Myocyte (in vitro differentiated cells): Measurements from ENCODE around the gene CELF1. TPM values are rescaled to one million over a fixed set of nuclear protein-coding genes. Genes with fewer than 3 reads are reported as not detected.
"Not testable (repeated sequence)": the region's sequence is repeated elsewhere in the genome, so short reads cannot be mapped to it uniquely, and the experiment has no call there.

ENCODE experiments used
- DNase-seq: peaks from one replicate; pipeline ENCODE4 v3.0.0-alpha.2; 2012; ENCODE audit warnings: low read depth
- total RNA-seq: library from RNA; depleted of rRNA; stranded (reverse); fragments of >200 nt; gene quantifications from 2 replicates; pipeline ENCODE4 v1.2.3, GENCODE V29; 2014

Gene CELF1
- total RNA-seq, 1 donor from 2014 or later = 127 TPM

DNA sequence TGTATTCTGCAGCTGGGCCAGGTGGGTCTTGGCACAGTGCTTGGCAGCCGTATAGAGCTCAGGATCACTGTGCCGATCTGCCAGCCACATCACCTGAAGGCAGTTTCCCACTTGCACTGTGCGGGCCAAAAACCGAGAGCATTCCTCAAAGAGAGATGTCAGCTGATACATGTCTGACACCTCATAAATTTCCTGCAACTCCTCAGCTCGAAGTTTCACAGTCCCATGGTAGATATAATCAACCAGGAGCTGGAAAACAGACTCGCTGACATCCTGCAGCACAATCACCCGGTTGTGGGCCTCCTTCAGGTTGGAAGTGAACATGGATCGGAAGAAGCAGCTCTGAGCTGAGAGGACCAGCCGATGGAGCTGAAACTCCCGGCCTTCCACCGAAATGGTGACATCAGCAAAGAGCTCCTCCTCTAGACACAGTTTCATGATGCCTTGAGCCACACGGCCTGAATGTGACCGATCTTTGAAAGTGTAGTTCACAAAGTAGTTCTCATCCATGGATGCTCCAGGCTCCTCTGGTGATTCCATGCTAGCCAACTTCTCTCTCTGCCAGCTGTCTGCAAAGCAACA, 24.6 kb upstream of the CELF1 start:
- no peak for DNase-seq

DNA sequence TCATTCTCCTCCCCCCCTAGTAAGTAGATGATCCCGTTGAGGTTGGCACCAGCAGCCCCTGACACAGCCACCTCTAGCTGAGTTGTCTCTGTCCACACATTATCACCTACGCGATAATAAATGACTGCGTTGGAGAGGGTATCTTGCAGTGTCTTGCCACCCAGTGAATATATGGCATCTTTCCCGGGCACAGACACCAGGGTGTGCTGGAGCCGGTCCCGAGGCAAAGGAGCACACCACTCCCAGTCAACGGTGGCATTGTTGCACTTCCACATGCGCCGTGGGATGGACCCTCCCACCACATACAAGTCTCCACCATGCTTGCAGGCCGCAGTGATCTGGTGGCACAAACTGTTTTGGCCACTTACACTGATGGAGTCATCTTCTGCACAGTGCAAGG, 20.4 kb upstream of the CELF1 start:
- DNase-seq = no peak

DNA sequence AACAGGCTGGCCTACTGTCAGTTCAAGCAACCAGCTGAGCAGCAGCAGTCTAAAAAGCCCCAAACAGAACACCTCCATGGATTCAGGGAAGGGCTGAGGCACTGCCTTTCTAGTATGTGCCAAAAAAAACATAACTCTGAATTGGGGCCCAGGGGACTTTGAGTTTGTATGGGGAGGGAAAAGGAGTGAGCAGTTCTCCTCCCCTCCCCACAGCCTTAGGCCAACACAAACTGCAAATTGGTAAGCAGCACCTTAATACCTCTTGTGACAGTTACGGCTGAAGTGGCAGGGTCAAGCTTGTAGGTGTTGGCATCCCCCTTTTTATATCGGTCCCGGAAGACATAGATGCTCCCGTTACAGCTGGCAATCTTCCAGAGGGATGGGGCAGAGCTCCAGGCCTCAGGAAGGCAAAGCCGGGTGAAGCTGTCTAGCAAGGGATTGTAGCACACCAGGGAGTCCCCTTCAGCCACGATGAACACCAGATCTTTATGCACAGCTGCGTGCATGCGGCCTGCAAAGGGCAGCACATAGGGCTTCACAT, 19.9 kb upstream of the CELF1 start:
- peak; percentile 38 for DNase-seq

DNA sequence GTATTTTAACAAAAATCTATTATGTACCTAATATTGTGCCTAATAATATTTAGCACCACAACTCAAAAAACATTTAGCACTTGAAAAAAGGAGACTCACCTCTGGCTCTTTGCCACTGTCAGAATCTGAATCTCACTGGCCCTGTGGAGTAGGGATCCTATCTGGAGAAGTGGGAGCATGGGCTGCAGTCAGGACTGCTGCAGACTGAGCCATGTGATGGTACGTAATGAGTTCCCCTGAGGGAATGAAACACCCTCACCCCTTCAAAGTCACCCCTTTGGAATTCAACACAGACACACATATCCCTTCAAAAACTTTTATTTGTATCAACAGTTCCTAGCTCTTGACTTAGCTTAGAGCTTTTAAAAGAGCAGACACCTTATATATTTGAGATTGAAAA, 19.0 kb upstream of the CELF1 start:
- peak; percentile 17 for DNase-seq

DNA sequence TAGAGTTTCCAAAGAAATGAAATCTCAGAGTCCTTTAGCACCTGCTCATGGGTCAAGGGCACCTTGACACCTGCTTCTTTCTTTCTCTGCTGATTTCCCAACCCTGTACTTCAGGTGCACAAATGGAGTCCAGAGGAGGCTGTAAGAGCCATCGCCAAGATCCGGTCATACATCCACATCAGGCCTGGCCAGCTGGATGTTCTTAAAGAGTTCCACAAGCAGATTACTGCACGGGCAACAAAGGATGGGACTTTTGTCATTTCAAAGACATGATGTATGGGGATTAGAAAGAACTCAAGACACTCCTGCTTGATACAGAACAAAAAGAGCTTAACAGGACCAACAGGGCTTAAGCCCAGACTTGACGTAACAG, 18.4 kb upstream of the CELF1 start:
- no peak for DNase-seq

DNA sequence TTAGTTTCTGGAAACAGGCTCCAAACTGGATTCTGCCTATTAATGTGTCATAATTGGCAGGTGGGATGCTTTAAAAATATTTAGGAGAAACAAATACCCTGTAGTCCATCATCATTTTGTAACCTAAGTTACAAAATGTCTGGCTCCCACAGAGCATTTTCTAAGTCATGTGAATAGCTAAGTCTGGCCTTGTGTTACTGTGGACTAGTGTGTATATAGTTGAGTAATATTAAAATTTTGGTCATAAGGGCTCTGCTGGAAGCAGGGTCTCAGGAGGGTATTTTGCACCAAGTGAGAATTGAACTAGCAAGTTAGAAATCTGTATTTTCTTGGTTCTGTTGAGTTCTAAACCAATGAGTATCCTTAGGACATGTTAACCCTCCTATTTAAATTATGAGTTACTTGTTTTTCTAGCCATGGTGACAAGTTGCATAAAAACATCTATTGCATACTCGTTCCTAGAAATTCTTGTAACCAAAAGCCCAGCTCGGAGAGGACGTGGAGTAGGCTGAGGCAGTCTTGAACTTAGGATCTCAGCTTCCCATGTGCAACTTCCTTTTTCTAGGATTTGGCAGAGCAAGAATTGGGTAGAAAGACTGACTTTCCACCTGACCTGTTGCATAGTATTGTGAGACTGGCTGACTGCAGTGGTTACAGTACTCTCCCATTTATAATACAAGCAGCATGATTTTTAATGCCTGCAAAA, 17.9 kb upstream of the CELF1 start:
- DNase-seq = no peak

DNA sequence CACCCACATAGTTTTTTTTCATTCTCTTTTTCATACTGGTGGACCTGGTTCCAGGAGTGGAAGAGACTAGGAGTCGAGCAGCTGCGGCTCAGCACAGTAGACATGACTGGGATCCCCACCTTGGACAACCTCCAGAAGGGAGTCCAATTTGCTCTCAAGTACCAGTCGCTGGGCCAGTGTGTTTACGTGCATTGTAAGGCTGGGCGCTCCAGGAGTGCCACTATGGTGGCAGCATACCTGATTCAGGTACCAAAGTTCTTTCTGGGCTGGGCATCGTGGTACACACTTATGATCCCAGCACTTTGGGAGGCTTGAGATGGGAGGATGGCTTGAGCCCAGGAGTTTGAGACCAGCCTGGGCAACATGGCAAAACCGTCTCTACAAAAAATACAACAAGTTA, 16.7 kb upstream of the CELF1 start:
- no peak for DNase-seq

DNA sequence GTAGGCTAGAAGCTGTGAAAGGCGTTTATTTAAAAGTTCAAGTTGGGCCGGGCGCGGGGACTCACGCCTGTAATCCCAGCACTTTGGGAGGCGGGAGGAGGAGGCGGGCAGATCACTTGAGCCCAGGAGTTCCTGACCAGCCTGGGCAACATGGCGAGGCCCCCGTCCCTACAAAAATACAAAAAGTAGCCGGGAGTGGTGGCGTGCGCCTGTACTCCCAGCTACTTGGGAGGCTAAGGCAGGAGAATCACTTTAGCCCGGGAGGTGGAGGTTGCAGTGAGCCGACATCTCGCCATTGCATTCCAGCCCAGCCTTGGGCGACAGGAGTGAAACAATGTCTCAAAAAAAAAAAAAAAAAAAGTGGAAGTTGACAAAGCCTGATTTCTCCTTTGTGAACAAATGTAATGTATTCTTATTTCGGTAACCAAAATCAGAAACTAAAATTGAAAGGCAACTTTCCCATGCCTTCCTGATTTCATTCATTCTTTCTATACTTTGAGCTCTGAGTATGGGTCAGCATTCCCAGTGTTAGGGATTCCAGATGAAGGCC, 13.3 kb upstream of the CELF1 start:
- peak; percentile 8 for DNase-seq

DNA sequence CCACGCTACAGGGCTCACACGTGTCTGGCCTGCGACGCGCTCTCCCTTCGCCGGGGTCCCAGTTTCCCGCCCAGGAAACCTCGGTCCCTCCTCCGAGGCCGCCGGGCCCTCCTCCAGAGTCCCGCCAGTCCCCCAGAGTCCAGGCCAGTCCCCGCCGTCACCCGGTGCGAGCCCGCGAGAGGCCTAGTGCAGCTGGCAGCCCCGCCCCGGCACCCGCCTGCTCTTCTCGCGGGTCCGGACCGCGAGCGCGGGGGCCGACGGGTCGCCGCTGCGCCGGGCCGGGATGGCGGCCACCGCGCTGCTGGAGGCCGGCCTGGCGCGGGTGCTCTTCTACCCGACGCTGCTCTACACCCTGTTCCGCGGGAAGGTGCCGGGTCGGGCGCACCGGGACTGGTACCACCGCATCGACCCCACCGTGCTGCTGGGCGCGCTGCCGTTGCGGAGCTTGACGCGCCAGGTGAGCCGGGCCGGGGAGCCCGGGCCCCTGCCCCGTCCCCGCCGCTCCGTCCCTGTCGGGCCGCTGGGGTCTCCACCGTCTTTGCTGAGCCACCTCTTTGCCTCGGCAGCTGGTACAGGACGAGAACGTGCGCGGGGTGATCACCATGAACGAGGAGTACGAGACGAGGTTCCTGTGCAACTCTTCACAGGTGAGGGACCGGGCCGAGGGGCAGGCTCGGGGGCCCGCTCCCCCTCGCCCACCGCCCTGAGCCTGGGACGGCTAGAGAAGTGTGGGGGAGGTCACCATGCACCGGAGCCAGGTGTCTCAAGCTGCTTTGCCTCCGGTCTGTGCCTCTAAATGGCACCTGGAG, 12.6 kb upstream of the CELF1 start, which contains the start of gene PTPMT1:
PTPMT1 (plus strand) TSS at position 260 of the 809 bp plus-strand sequence; CDS start at position 284, 24 bp downstream.
- peak; percentile 80 for DNase-seq

DNA sequence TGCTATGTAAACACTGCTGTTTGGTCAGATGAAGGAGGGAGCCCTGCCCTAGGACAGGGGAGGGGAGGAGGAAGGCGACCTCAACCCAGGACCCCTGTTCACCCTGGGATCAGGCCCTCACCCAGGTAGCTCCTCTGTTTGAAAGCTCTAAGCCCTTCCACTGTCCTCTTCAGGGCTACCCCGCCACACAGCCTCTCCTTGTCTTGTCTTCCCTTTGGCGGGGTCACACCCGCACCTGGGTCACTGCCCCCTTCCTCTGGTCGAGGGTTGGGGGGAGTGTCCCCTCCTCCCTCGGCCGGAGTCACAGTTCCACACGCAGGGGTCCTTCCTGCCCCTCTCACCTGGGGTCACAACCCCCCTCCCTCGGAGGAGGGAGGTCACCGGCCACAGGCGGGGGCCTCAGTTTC, 12.0 kb upstream of the CELF1 start:
- DNase-seq = no peak

DNA sequence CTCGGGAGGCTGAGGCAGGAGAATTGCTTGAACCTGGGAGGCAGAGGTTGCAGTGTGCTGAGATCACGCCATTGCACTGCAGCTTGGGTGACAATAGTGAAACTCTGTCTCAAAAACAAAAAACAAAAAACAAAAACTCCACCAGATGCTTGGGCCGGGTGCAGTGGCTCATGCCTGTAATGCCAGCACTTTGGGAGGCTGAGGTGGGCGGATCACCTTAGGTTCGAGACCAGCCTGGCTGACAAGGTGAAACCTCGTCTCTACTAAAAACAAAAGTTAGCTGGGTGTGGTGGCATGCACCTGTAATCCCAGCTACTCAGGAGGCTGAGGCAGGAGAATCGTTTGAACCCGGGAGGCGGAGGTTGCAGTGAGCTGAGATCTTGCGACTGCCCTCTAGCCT, 11.4 kb upstream of the CELF1 start:
- not testable (repeated sequence) for DNase-seq

DNA sequence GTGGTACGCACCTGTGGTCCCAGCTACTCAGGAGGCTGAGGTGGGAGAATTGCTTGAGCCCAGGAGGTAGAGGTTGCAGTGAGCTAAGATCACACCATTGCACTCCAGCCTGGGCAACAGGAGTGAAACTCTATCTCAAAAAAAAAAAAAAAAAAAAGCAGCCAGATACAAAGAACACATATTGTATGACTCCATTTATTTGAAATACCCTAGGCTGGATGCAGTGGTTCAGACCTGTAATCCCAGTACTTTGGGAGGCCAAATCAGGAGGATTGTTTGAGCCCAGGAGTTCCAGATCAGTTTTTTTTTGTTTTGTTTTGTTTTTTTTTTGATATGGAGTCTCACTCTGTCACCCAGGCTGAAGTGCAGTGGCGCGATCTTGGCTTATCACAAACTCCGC, 9.5 kb upstream of the CELF1 start:
- not testable (repeated sequence) for DNase-seq

DNA sequence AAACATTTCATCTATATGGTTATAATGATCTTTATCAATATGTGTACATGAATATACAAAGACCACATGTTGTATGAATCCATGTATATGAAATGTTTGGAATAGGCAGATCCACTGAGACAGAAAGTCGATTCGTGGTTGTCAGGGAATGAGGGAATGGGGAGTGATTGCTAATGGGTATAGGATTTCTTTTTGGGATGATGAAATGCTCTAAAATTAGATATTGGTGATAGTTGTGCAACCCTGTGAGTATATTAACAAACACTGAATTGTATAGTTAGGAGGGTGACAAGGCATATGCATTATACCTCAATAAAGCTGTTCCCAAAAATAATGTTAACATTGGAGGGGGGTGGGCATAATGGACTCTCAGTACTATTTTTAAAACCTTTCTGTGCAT, 7.5 kb upstream of the CELF1 start:
- DNase-seq = no peak

DNA sequence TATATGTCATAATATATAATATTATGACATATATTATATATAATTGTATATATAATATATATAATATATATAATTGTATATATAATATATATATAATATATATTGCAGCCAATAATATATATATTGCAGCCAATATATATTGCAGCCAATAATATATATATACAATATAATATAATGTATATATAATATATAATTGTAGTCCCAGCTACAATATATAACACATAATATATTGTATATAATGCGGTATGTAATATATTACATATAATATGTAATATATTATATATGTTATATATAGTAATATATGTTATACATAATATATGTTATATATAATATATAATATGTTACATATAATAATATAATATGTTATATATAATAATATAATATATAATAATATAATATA, 5.8 kb upstream of the CELF1 start:
- no peak for DNase-seq

DNA sequence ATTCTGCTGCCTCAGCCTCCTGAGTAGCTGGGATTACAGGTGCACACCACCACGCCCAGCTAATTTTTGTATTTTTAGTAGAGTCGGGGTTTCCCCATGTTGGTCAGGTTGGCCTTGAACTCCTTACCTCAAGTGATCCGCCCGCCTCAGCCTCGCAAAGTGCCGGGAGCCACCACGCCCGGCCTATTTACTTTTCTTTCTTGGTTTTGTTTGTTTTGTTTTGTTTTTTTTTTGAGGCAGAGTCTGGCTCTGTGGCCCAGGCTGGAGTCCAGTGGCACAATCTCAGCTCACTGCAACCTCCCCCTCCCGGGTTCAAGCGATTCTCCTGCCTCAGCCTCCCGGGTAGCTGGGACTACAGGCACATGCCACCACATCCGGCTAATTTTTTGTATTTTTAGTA, 4.1 kb upstream of the CELF1 start:
- DNase-seq = not testable (repeated sequence)

DNA sequence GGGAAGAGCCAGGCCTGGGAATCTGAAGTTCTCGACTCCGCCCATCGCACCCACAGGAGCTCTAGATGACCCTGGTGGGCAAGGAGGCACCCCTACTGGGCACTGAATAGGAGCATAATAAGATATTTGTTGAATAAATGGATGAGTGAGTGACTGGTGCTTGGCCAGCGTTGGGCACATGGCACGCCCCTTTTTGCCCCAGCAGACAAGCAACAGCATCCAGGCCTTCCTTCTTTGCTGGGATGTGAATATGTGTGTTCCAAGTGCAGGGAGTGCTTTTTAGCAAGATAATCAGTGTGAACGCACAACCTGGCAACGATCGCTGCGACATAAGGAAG, 443 bp upstream of the CELF1 start:
- no peak for DNase-seq

DNA sequence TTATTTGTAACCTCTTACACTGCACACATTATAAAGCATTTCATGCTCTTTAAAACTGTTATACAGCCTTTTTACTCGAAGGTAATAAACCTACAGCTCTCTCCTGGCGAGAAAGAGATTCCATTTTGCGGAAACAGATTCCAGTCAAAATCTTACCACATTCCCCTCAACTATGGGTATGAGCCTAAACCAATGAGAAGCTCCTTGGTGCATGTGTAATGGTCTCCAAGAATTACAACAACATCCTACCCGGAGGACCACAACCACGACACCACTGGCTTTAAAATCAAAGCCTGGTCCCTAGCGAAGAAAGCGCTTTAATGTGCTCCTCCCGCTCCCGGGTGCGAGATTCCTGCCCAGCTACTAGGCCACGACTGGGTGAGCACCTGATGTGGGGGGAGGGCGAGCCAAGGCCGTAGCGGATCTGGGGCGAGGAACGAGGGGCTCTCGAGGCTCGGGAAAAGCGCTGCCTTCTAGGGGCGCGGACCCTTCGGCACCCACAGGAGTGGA, 821 bp downstream of the CELF1 start:
- peak; percentile 44 for DNase-seq

DNA sequence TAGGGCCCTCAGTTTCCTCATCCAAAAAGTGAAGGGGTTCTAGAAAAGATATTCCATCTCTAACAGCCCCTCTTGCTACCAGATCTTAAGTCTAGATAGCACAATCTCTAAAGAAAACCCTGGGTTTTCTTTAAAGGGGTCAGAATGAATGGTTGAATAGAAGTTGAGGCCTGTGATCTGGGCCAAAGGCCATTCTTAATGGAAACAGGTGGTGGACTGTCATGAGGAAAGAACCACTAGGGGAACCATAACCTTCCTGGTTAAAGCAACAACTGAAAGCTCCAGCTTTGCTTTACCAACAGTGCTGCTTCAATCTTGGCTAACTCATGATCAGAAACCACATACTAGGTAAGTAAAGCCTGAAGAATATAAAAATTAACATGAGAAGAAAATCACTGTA, 1.8 kb downstream of the CELF1 start:
- DNase-seq = peak; percentile 76

DNA sequence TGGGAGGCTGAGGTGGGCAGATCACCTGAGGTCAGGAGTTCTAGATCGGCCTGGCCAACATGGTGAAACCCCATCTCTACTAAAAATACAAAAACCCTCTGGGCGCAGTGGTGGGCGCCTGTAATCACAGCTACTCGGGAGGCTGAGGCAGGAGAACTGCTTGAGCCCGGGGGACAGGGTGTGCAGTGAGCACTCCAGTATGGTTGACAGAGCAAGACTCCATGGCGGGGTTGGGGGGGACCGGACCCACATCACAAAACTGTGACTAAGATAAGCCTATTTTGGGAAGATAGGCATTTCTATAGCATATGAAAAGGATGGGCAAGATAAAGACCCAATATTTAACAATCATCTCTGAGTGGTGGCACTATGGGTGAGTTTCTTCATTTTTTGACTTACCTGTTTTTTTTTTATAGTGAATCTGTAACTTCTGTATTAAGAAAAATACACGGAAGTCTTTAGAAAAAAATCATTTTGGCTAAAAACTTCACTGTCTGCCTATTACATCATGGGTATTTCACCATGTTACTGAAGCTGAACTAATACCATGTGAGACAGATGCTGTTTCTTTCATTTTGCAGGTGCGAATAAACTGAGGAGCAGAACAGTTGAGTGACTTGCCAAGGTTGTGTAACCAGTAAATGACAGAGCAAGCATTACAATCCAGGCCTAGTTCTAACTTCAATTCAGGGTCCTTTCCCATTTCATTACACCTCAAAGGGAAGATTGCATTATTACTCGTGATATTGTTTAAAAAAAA, 2.5 kb downstream of the CELF1 start:
- DNase-seq = no peak

DNA sequence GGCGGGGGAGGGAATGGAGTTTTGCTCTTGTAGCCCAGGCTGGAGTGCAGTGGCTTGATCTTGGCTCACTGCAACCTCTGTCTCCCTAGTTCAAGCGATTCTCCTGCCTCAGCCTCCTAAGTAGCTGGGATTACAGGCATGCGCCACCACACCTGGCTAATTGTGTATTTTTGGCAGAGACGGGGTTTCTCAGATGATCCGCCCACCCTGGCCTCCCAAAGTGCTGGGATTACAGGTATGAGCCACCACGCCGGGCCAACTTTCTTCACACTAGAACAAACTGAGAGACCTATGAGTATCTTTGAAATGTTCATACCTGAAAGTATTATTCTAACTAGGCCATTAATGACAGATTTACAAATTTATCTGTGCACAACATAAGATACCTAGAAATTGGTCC, 6.7 kb downstream of the CELF1 start:
- not testable (repeated sequence) for DNase-seq

DNA sequence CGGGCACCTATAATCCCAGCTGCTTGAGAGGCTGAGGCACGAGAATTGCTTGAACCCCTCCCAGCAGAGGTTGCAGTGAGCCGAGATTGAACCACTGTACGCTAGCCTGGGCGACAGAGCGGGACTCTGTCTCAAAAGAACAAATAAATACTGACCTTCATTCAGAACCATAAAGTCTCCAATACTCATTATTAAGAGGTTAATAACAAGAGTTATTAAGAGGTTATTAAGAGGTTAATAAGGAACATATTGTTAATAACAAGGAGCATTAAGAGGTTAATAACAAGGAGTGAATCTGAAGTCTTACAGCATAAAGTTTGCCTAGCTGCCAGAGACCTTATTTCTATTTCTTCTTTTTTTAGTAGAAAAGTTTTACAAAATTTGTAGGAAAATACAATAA, 7.6 kb downstream of the CELF1 start:
- no peak for DNase-seq
